Sigmoid colon (tissue), 3 donors: Measurements from ENCODE around the gene ETAA1.

Source experiments
- CTCF ChIP-seq, 4 experiments: fragments of 450-650 bp in 3 of 4; fragments of 200-600 bp in 1 of 4; IDR thresholded peaks; one replicate each; pipeline ENCODE4 v1.5.1; 2016 to 2019; ENCODE audit warnings: antibody characterized with exemption in 4 of 4, mild to moderate bottlenecking in 3 of 4, moderate library complexity in 2 of 4
- POLR2A ChIP-seq, 2 donors: fragments of 450-650 bp; IDR thresholded peaks; one replicate each; pipeline ENCODE4 v1.6.1; 2016; ENCODE audit warnings: antibody characterized with exemption in 2 of 2, mild to moderate bottlenecking in 2 of 2, moderate library complexity in 2 of 2

DNA sequence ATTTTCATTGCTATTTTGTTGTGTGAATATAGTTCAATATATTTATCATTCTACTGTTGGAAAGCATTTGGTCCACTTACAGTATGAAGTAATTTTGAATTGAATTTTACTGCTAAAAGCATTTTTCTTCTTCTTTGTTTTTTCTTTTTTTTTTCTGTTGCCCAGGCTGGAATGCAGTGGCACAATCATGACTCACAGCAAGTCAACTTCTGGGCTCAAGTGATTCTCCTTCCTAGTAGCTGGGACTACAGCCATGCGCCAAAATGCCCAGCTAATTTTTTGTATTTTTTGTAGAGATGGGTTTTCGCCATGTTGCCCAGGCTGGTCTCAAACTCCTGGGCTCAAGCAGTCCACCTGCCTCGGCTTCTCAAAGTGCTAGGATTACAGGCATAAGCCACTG lies 2.4 kb upstream of the ETAA1 start:
- TF ChIP-seq CTCF (IDR thresholded peaks at IDR 0.05), result no peak
- no peak for TF ChIP-seq POLR2A (IDR thresholded peaks at IDR 0.05)
